Activated T-helper 1 cell treated with anti-CD3 and anti-CD28 coated beads, Interleukin-12 subunit alpha, Interleukin-12 subunit beta, Interleukin-2, Interleukin-4 antibody, amounts not matched to agents 30 ng/mL and 10 ng/mL and 1 ng/mL, durations not matched to agents 14 hours and 24 hours and 36 hours (primary cell): ENCODE data around the gene FMNL2. TPM values are rescaled to one million over a fixed set of nuclear protein-coding genes. Genes with fewer than 3 reads are reported as not detected.
A peak's percentile ranks its signal among the peaks of the same experiment; 100 is the strongest.

Experiments
- DNase-seq: peaks from one replicate; pipeline ENCODE4 v3.0.0; 2021; ENCODE audit warnings: low spot score
- H3K27ac Mint-ChIP-seq: one replicate; pipeline ENCODE4 v1.8.0; 2021; ENCODE audit warnings: mild to moderate bottlenecking, mixed read lengths
- H3K27me3 Mint-ChIP-seq: one replicate; pipeline ENCODE4 v1.8.0; 2022; ENCODE audit warnings: mild to moderate bottlenecking, moderate library complexity, mixed read lengths; ENCODE audit not compliant: insufficient read depth
- H3K36me3 Mint-ChIP-seq: one replicate; pipeline ENCODE4 v1.8.0; 2021; ENCODE audit warnings: low read depth, mixed read lengths
- H3K4me1 Mint-ChIP-seq: one replicate; pipeline ENCODE4 v1.8.0; 2021; ENCODE audit warnings: low read depth, mixed read lengths
- H3K4me3 Mint-ChIP-seq: one replicate; pipeline ENCODE4 v1.8.0; 2021; ENCODE audit warnings: mild to moderate bottlenecking, moderate library complexity, mixed read lengths
- H3K9me3 Mint-ChIP-seq: one replicate; pipeline ENCODE4 v1.8.0; 2021; ENCODE audit warnings: mixed read lengths
- intact Hi-C: fragments of 100-400 bp; cut with micrococcal nuclease; formaldehyde crosslinking; loops from one replicate; pipeline ENCODE4 v1.15.1; 2024
- total RNA-seq: library from RNA; stranded (reverse); gene quantifications from 2 replicates; pipeline ENCODE4 v1.2.3, GENCODE V29; 2022

FMNL2 gene
- total RNA-seq, 1 donor from 2014 or later = 14.8 TPM

DNA sequence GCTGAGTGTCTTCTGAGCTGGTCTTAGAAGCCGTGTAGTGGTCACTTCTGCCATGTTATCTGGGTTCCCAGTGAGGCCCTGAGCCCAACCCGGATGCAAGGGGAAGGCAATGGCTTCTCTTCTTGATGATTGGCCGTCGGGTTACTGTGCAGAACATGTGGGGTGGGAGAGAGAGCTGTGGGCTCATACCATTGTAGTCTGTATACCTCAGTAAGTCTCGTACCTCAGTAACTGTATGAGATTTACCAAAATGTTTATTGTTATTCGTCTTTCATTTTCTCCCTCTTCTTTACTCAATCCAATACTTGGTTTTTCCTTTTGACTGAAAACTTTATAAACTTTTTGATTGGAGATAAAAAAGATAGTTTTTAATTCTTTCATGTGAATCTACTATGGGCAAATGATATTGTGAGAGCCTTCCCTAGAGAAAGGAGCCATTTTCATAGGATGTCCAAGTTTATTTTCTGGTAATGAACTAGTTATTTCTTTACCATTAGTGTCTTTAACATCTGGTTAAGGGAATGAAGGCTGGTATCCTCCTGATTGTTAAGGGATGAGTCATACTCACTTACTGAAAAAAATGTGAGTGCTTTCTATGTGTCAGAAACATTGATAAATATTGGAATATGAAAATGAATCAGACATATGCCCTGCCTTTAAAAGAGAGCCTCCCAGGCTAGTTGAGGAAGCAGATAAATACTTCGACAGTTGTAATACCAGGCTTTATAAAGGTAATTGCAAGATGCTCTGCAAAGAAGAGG, 252.4 kb downstream of the FMNL2 start:
- no peaks in the 10 kb centered on the region for H3K9me3 Mint-ChIP-seq
- no peak for DNase-seq
- no peak overlapping the region for H3K4me3 Mint-ChIP-seq
- H3K27ac Mint-ChIP-seq = no peak overlapping the region
- H3K36me3 Mint-ChIP-seq = no peaks in the 10 kb centered on the region
- H3K27me3 Mint-ChIP-seq = peaks cover 4% of the 10 kb centered on the region
- H3K4me1 Mint-ChIP-seq = no peaks in the 10 kb centered on the region
- intact Hi-C loops = loop anchor here (5.0 kb wide), 1 partner anchor 140 kb away; no protein-coding TSS in a partner anchor

DNA sequence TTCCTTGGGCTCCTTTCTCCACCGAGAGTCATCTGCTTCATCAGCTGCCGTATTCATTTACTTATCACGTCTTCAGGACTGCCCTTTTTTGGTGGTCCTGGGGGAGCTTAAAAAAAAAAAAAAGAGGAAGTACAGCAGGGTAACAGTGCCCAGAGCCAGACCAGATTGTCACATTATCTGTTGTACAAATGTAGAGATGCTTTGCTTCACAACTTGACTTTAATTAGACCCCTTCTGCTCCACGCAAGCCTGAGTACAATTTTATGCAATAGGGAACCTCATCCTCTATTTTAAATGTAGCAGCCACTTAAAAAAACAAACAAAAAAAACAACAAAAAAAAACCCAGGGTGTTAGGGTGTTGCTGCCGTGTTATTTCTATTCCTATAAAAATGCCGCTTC, 254.0 kb downstream of the FMNL2 start:
- H3K36me3 Mint-ChIP-seq = no peaks in the 10 kb centered on the region
- no peak overlapping the region for H3K4me3 Mint-ChIP-seq
- peaks cover 4% of the 10 kb centered on the region for H3K27me3 Mint-ChIP-seq
- intact Hi-C loops = loop anchor here (5.0 kb wide), 1 partner anchor 142 kb away; no protein-coding TSS in a partner anchor
- no peaks in the 10 kb centered on the region for H3K9me3 Mint-ChIP-seq
- no peak for DNase-seq
- H3K4me1 Mint-ChIP-seq = peaks cover 3% of the 10 kb centered on the region
- H3K27ac Mint-ChIP-seq = no peak overlapping the region

DNA sequence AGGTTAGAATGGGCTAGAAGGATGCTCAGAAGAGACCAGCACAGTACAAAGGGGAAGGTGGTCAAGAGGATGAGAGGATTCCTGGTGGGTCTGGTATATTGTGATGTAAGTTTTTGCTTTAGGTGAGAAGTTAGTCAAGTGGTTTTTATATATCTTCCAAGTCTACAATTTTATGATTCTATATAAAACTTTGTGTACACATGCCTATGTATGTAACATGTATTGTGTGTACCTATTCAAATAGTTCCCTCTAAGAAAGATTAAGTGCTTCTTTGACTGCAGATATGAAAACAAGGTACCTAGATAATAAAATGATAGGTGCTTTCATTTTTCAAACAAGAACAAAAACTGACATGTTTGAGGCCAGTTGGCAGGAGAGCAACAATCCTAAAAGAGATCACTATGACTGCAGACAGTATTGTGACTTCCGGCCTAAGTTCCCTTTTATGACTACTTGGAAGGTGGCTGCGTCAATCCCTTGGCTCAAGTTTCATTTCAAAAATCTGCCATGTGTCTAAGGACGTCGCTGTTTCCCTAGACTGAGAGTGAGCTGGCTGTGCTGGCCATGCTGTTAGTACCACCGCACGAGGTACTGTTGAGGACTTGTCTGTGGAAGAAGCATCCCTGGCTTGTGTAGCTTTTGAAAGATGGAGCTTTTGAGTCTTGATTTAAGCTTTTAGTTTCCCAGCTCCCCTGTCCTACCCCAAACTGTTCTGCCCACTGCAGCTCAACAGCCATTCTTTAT, 259.2 kb downstream of the FMNL2 start:
- no peaks in the 10 kb centered on the region for H3K27me3 Mint-ChIP-seq
- intact Hi-C loops = no loop called here
- H3K4me3 Mint-ChIP-seq = no peak overlapping the region
- peaks cover 11% of the 10 kb centered on the region for H3K4me1 Mint-ChIP-seq
- no peaks in the 10 kb centered on the region for H3K9me3 Mint-ChIP-seq
- no peak for DNase-seq
- H3K27ac Mint-ChIP-seq = peak overlapping the region; percentile 18
- H3K36me3 Mint-ChIP-seq = no peaks in the 10 kb centered on the region

DNA sequence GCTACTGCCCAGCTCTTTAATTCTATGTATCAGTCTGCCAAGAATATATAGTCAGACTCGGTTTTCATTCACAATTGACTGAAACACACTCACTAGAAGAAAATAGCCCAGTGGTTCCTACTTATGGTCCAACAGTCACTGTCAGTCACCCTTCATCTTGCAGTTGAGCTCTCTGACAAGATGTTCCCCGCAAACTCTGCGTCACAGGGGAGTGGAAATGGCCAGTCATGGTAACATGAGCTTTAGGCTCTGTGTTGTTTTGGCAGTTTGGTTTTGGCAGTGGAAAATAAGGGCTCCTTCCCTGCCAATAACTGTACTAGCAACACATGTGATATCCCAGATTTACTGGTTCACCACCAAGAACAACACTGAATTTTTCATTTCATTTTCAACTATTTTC, 259.8 kb downstream of the FMNL2 start:
- H3K27ac Mint-ChIP-seq = no peak overlapping the region
- no peaks in the 10 kb centered on the region for H3K9me3 Mint-ChIP-seq
- intact Hi-C loops = no loop called here
- no peak for DNase-seq
- peaks cover 11% of the 10 kb centered on the region for H3K4me1 Mint-ChIP-seq
- H3K27me3 Mint-ChIP-seq = no peaks in the 10 kb centered on the region
- no peak overlapping the region for H3K4me3 Mint-ChIP-seq
- no peaks in the 10 kb centered on the region for H3K36me3 Mint-ChIP-seq

DNA sequence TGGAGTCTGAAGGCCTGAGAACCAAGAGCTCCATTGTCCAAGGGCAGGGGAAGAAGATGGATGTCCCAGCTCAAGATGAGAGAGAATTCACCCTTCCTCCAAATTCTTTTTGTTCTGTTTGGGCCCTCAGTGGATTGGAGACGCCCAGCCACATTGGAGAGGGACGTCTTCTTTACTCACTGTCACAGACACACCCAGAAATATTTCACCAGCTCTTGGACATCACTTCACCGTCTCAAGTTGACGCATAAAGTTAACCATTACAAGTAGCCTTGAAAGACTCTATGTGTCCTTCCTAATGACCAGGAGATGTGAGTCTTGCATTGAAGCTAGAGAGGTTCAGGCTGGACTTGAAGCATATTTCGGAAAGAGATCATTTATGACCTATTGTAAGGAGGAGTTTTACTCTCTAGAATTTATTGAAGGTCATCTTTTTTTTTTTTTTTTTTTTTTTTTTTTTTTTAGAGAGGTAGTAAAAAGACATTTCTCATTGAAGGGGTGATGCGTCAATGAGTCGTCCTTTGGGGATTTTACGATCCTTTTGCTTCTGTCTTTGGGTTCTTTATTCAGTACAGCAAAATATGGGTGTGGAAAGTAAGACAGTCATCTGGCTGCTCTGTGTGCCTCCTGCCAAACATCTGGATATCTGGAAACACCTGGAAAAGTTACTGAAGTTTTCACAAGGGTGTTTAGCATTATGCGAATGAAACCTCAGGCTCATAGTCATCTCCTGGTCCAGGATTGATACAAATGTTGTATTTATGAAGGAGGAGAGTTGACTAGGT, 264.2 kb downstream of the FMNL2 start:
- H3K4me1 Mint-ChIP-seq = peaks cover 6% of the 10 kb centered on the region
- intact Hi-C loops = no loop called here
- H3K9me3 Mint-ChIP-seq = no peaks in the 10 kb centered on the region
- H3K27ac Mint-ChIP-seq = no peak overlapping the region
- no peaks in the 10 kb centered on the region for H3K27me3 Mint-ChIP-seq
- DNase-seq = no peak
- H3K4me3 Mint-ChIP-seq = no peak overlapping the region
- H3K36me3 Mint-ChIP-seq = no peaks in the 10 kb centered on the region

DNA sequence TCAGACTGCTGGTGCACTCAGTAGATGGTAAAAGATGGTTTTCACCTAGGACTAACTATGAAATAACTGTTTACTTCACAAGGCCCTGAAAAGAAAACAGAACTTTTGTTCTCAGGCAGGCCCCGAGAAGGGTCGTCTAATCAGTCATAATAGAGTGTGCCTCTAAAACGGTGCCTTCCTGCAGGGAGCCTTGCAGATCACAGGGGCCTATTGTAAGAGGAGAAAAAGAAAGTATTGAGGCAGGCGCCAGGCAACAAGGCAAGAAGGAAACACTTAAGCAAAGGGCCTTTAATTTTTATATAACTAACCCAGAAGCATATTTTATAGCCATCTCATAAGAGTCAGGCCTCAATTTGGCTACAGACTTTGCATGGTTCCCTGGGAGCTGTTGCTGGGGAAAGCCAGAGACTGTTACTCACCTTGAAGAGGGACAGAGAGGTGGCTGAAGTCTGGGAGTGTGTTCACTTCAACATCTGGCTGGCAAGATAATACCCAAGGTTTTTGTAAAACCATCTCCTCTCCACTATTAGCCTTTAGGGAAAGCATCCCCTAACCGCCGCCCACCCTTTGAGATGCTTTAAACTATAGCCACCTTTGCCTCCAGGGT, 265.2 kb downstream of the FMNL2 start:
- Mint-ChIP-seq H3K4me1 (no peaks in the 10 kb centered on the region), H3K27me3 (no peaks in the 10 kb centered on the region), H3K36me3 (no peaks in the 10 kb centered on the region), H3K27ac (no peak overlapping the region), H3K9me3 (no peaks in the 10 kb centered on the region), H3K4me3 (no peak overlapping the region)
- intact Hi-C loops = no loop called here
- DNase-seq = no peak

DNA sequence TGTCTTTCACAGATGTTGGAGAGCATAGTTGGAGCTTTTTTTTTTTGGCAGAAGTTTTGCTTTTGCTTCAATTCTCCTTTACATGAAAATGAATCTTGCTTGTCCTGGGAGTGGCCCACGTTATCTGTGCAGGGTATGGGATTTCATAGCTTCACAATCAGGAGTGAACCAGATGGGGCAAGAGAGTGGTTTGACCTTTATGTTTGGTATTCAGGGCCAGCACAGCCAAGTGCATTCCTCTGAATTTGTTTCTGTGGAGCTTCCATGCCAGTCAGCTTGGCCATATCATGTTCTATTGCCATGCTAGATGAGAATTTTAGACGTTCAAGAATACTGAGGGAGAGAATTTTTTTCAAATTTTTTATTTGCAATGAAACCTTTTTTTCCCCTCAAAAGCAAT, 265.7 kb downstream of the FMNL2 start:
- no peaks in the 10 kb centered on the region for H3K9me3 Mint-ChIP-seq
- intact Hi-C loops = no loop called here
- H3K4me3 Mint-ChIP-seq = no peak overlapping the region
- no peaks in the 10 kb centered on the region for H3K4me1 Mint-ChIP-seq
- H3K27ac Mint-ChIP-seq = no peak overlapping the region
- no peaks in the 10 kb centered on the region for H3K27me3 Mint-ChIP-seq
- H3K36me3 Mint-ChIP-seq = no peaks in the 10 kb centered on the region
- no peak for DNase-seq

DNA sequence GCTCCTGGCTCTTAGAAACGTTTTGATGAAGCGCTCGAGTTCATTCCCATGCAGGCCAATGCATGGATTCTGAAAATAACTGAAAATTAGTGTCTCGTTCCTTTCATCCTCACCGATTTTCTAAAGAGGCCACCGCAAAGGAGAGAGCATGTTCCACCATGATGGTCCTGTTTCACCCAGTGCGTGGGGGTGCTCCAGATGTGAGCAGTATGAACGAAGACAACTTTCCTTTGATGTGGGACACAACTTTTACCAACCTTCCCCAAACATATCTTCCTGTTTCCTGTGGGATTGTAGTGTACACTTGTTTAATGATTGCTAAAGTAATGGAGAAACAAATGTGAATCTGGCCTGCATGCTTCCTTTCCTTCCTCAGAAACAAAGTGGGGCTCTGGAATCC, 267.8 kb downstream of the FMNL2 start:
- Mint-ChIP-seq H3K4me1 (no peaks in the 10 kb centered on the region), H3K27ac (no peak overlapping the region)

DNA sequence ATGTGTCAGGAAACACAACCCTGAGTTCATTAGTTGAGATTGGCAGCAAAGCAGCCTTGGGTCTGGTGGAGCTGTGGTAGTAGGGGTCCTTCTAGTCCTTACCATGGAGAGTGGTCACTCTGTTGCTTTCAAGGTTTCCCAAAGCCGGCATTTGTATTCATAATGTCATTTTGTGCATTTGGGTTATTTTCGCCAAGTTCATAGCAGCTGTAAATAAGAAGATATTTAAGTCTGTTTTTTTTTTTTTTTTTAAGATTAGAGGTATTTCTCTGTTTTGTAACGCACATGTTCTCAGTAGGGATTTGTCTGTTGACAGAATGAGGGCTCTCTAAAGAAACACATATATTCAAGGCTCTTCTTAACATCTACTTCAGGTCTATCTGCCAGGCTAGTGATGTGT, 268.2 kb downstream of the FMNL2 start:
- Mint-ChIP-seq H3K4me1 (no peaks in the 10 kb centered on the region), H3K27ac (no peak overlapping the region), H3K4me3 (no peak overlapping the region), H3K9me3 (no peaks in the 10 kb centered on the region), H3K36me3 (no peaks in the 10 kb centered on the region), H3K27me3 (no peaks in the 10 kb centered on the region)
- intact Hi-C loops = no loop called here
- DNase-seq = no peak

More for the DNA sequence above, 267.8 kb downstream of the FMNL2 start:
- no peaks in the 10 kb centered on the region for H3K27me3 Mint-ChIP-seq
- no peak for DNase-seq
- no peak overlapping the region for H3K4me3 Mint-ChIP-seq
- H3K9me3 Mint-ChIP-seq = no peaks in the 10 kb centered on the region
- intact Hi-C loops = no loop called here
- no peaks in the 10 kb centered on the region for H3K36me3 Mint-ChIP-seq

DNA sequence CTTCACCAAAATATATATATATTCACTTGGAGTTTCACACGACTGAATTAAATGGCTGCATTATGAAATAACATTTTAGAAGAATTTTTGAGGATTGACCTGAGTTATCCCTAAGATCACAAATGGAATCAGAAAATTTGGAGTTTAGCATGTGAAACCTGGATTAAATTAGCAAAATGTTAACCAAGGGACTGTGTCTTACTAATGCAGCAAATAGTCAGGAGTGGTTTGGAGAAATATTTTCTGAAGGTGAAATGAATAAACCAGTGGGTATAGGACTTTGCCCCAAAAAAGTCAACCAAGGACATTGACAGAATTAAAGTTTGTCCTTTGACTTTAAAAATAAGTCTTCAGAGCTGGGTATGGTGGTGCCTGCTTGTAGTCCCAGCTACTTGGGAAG, 271.1 kb downstream of the FMNL2 start:
- intact Hi-C loops = no loop called here
- H3K9me3 Mint-ChIP-seq = no peaks in the 10 kb centered on the region
- no peaks in the 10 kb centered on the region for H3K4me1 Mint-ChIP-seq
- DNase-seq = no peak
- no peak overlapping the region for H3K27ac Mint-ChIP-seq
- no peak overlapping the region for H3K4me3 Mint-ChIP-seq
- H3K36me3 Mint-ChIP-seq = no peaks in the 10 kb centered on the region
- peaks cover 3% of the 10 kb centered on the region for H3K27me3 Mint-ChIP-seq

DNA sequence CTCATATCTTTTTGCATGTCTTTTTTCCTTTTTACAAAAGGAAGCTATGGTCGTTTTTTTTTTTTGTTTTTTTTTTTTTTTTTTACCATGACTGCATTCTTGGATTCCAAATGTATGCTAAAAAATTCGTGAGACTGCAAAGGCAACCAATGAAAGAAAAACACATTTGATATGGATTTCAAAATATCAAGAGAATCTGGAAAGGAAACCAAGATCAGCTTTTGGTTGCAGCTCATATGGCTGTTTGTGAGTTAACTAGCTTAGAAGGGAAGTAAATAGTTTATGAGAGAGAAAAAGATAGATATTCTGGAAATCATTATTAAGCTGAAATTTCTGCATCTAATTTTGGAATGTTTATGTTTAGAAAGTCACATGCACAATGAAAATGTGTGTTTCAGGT, 272.0 kb downstream of the FMNL2 start:
- H3K36me3 Mint-ChIP-seq = no peaks in the 10 kb centered on the region
- peaks cover 3% of the 10 kb centered on the region for H3K27me3 Mint-ChIP-seq
- no peaks in the 10 kb centered on the region for H3K9me3 Mint-ChIP-seq

DNA sequence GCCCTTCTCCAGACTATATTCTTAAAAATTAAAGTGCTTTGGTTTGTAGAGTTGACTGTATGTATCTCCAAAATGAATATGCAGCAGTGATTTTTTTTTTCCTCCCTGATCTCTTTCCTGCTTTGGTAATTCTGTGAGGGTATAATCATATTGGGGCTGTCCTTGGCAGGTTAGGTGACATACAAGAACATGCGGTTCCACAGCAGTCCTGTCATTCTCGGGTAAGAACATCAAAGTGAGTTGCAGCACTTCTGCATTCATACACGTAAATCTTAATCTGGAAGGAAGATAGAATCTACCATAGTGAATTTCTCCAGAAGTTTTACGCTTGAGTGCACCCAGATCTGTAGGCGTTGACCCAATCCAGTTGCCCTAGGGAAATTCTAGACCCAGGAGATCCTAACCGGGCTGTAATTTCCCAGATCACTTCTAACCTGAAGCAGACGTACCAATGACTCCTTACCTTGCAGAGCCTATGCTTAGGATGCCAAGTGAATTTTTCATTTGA, 272.9 kb downstream of the FMNL2 start:
- no peak overlapping the region for H3K27ac Mint-ChIP-seq
- peaks cover 15% of the 10 kb centered on the region for H3K4me1 Mint-ChIP-seq
- no peaks in the 10 kb centered on the region for H3K9me3 Mint-ChIP-seq
- intact Hi-C loops = no loop called here
- no peak overlapping the region for H3K4me3 Mint-ChIP-seq
- no peaks in the 10 kb centered on the region for H3K36me3 Mint-ChIP-seq
- H3K27me3 Mint-ChIP-seq = peaks cover 3% of the 10 kb centered on the region
- no peak for DNase-seq

More for the DNA sequence above, 272.0 kb downstream of the FMNL2 start:
- H3K4me1 Mint-ChIP-seq = peaks cover 6% of the 10 kb centered on the region
- H3K4me3 Mint-ChIP-seq = no peak overlapping the region
- no peak for DNase-seq
- intact Hi-C loops = no loop called here
- H3K27ac Mint-ChIP-seq = no peak overlapping the region
